WTC11 (cell line): ENCODE data around the gene MCM10. TPM values are rescaled to one million over a fixed set of nuclear protein-coding genes. Genes with fewer than 3 reads are reported as not detected.

Experiments used
- ATAC-seq: fragments of 200-7000 bp; cut with Tn5 transposase; 2 replicates; pipeline ENCODE4 v1.10.0; 2021; ENCODE audit warnings: mild to moderate bottlenecking, moderate library complexity
- CTCF ChIA-PET: fragments of 300-600 bp; sonication (Branson Sonifier 250); formaldehyde crosslinking; loops from one replicate; lab custom pipeline; 2021; ENCODE audit warnings: antibody characterized with exemption; lab: Charles Lee
- POLR2A ChIA-PET: fragments of 350-600 bp; sonication (Branson Sonifier 250); formaldehyde crosslinking; loops from one replicate; lab custom pipeline; 2021; ENCODE audit warnings: antibody characterized with exemption; lab: Charles Lee
- DNase-seq: peaks from one replicate; pipeline ENCODE4 v3.0.0; 2021; ENCODE audit warnings: low spot score
- H3K27ac Mint-ChIP-seq: 2 replicates; pipeline ENCODE4 v1.8.0; 2021; ENCODE audit warnings: mixed read lengths
- H3K27me3 Mint-ChIP-seq: 2 replicates; pipeline ENCODE4 v1.8.0; 2021; ENCODE audit warnings: low read depth, mild to moderate bottlenecking, moderate library complexity, mixed read lengths
- H3K36me3 Mint-ChIP-seq: 2 replicates; pipeline ENCODE4 v1.8.0; 2021; ENCODE audit warnings: mixed read lengths
- H3K4me1 Mint-ChIP-seq: 2 replicates; pipeline ENCODE4 v1.8.0; 2022; ENCODE audit warnings: mixed read lengths
- H3K4me3 Mint-ChIP-seq: 2 replicates; pipeline ENCODE4 v1.8.0; 2021; ENCODE audit warnings: mild to moderate bottlenecking, moderate library complexity, mixed read lengths
- H3K9me3 Mint-ChIP-seq: 2 replicates; pipeline ENCODE4 v1.8.0; 2021; ENCODE audit warnings: mixed read lengths
- ATF3 ChIP-seq: sonication (generic); formaldehyde crosslinking; conservative IDR thresholded peaks from 2 replicates; pipeline ENCODE4 v1.8.1; 2022; ENCODE audit warnings: mild to moderate bottlenecking, missing genetic modification reagents
- CTCF ChIP-seq: fragments of 200-600 bp; IDR thresholded peaks from 2 replicates; pipeline ENCODE4 v1.8.0; 2022; ENCODE audit warnings: antibody characterized with exemption
- FOXJ3 ChIP-seq: sonication (generic); formaldehyde crosslinking; IDR thresholded peaks from 2 replicates; pipeline ENCODE4 v1.9.0; 2021; ENCODE audit warnings: missing genetic modification reagents, mild to moderate bottlenecking, borderline replicate concordance
- FOXP1 ChIP-seq: sonication (generic); formaldehyde crosslinking; IDR thresholded peaks from 2 replicates; pipeline ENCODE4 v1.8.0; 2022; ENCODE audit warnings: missing genetic modification reagents, mild to moderate bottlenecking, moderate library complexity, borderline replicate concordance
- GRHL2 ChIP-seq: fragments of 250-450 bp; sonication (Bioruptor Pico); IDR thresholded peaks from 2 replicates; pipeline ENCODE4 v1.8.0; 2022; ENCODE audit warnings: mild to moderate bottlenecking, moderate library complexity; ENCODE audit not compliant: insufficient replicate concordance, severe bottlenecking
- GTF2I ChIP-seq: fragments of 250-450 bp; sonication (Bioruptor Pico); conservative IDR thresholded peaks from 2 replicates; pipeline ENCODE4 v1.4.0; 2021; ENCODE audit warnings: mild to moderate bottlenecking
- IRF1 ChIP-seq: sonication (generic); formaldehyde crosslinking; IDR thresholded peaks from 2 replicates; pipeline ENCODE4 v1.8.0; 2023; ENCODE audit warnings: missing genetic modification reagents
- MLX ChIP-seq: sonication (generic); formaldehyde crosslinking; IDR thresholded peaks from 2 replicates; pipeline ENCODE4 v1.8.1; 2023; ENCODE audit warnings: mild to moderate bottlenecking, missing genetic modification reagents, moderate library complexity
- NFYB ChIP-seq: sonication (generic); formaldehyde crosslinking; conservative IDR thresholded peaks from 2 replicates; pipeline ENCODE4 v1.8.0; 2022; ENCODE audit warnings: low read depth, missing genetic modification reagents
- NR2C2 ChIP-seq: sonication (generic); formaldehyde crosslinking; IDR thresholded peaks from 2 replicates; pipeline ENCODE4 v1.8.0; 2022; ENCODE audit warnings: mild to moderate bottlenecking, missing genetic modification reagents
- PREB ChIP-seq: sonication (generic); formaldehyde crosslinking; IDR thresholded peaks from 2 replicates; pipeline ENCODE4 v1.8.1; 2022; ENCODE audit warnings: mild to moderate bottlenecking, missing genetic modification reagents, moderate library complexity, borderline replicate concordance
- RORB ChIP-seq: fragments of 250-450 bp; sonication (Bioruptor Pico); IDR thresholded peaks from 2 replicates; pipeline ENCODE4 v1.9.0; 2021; ENCODE audit warnings: mild to moderate bottlenecking
- SMAD4 ChIP-seq: sonication (generic); formaldehyde crosslinking; IDR thresholded peaks from 2 replicates; pipeline ENCODE4 v1.8.0; 2022; ENCODE audit warnings: mild to moderate bottlenecking, missing genetic modification reagents
- TEAD1 ChIP-seq: sonication (generic); formaldehyde crosslinking; IDR thresholded peaks from 2 replicates; pipeline ENCODE4 v1.8.0; 2022; ENCODE audit warnings: mild to moderate bottlenecking, missing genetic modification reagents
- USF2 ChIP-seq: sonication (generic); formaldehyde crosslinking; IDR thresholded peaks from 2 replicates; pipeline ENCODE4 v1.8.1; 2023; ENCODE audit warnings: mild to moderate bottlenecking, missing genetic modification reagents, moderate library complexity
- ZBTB21 ChIP-seq: sonication (generic); formaldehyde crosslinking; IDR thresholded peaks from 2 replicates; pipeline ENCODE4 v1.8.1; 2023; ENCODE audit warnings: mild to moderate bottlenecking, missing genetic modification reagents, borderline replicate concordance
- ZNF317 ChIP-seq: sonication (generic); formaldehyde crosslinking; IDR thresholded peaks from 2 replicates; pipeline ENCODE4 v1.8.1; 2023; ENCODE audit warnings: low read depth, mild to moderate bottlenecking, moderate library complexity, missing genetic modification reagents, borderline replicate concordance
- total RNA-seq: library from RNA; stranded (reverse); gene quantifications from 3 replicates; pipeline ENCODE4 v1.2.3, GENCODE V29; 2021

The MCM10 gene
- total RNA-seq, 1 experiment from 2014 or later = 44.3 TPM

GRCh38 chr10:13222566-13222965, 61.2 kb downstream of the MCM10 start (continued):
- TF ChIP-seq USF2 (no peak), RORB (CRISPR knock-in tag) (no peak), FOXP1 (no peak), CTCF (no peak), ZNF317 (no peak), MLX (no peak)

GRCh38 chr10:13223241-13223640, 61.9 kb downstream of the MCM10 start:
- CTCF ChIA-PET = no interaction called here
- H3K27ac Mint-ChIP-seq = no peak overlapping the region
- DNase-seq (no peak), ATAC-seq (no peak)
- H3K27me3 Mint-ChIP-seq = no peaks in the 10 kb centered on the region
- H3K4me3 Mint-ChIP-seq = no peak overlapping the region
- H3K4me1 Mint-ChIP-seq = peaks cover 11% of the 10 kb centered on the region
- H3K9me3 Mint-ChIP-seq = no peaks in the 10 kb centered on the region
- peaks cover 2% of the 10 kb centered on the region; the same call in 1 of the 2 replicates for H3K36me3 Mint-ChIP-seq
- TF ChIP-seq GRHL2 (CRISPR knock-in tag) = no peak
- no peak for TF ChIP-seq IRF1 (CRISPR knock-in tag)
- no peak for TF ChIP-seq FOXJ3 (CRISPR knock-in tag)
- no peak for TF ChIP-seq GTF2I (CRISPR knock-in tag)
- TF ChIP-seq ZBTB21 (CRISPR knock-in tag) = no peak
- POLR2A ChIA-PET = no interaction called here

- TF ChIP-seq NR2C2 (CRISPR knock-in tag) (no peak), ATF3 (CRISPR knock-in tag) (no peak), PREB (no peak), TEAD1 (CRISPR knock-in tag) (no peak), NFYB (no peak), SMAD4 (no peak)
- no peaks in the 10 kb centered on the region for H3K9me3 Mint-ChIP-seq
- H3K4me1 Mint-ChIP-seq = peaks cover 11% of the 10 kb centered on the region
- peaks cover under 1% of the 10 kb centered on the region; the same call in 1 of the 2 replicates for H3K36me3 Mint-ChIP-seq
- H3K27me3 Mint-ChIP-seq = no peaks in the 10 kb centered on the region
- ATAC-seq (peak; percentile 53), DNase-seq (no peak)
- no peak overlapping the region for H3K4me3 Mint-ChIP-seq
- ChIA-PET POLR2A (no interaction called here), CTCF (interaction anchor here (0.9 to 1.4 kb wide), 2 partner anchors 63 to 78 kb away, joined by 4 to 5 read pairs; partner anchors contain the start of gene MCM10)
- no peak overlapping the region for H3K27ac Mint-ChIP-seq
These were observed 63.0 kb downstream of the MCM10 start for GRCh38 chr10:13224210-13224995.
